Liver (tissue), 9 donors: ENCODE results near the gene KIF3B. TPM values are rescaled to one million over a fixed set of nuclear protein-coding genes. Genes with fewer than 3 reads are reported as not detected.

Source experiments
- DNase-seq: peaks from one replicate; pipeline ENCODE4 v3.0.0-alpha.2; 2017; ENCODE audit warnings: low spot score
- H3K27ac ChIP-seq, 2 donors: one replicate each; pipeline ENCODE4 v1.7.0; 2013; ENCODE audit warnings: inconsistent platforms in 2 of 2, low read length in 2 of 2, control low read depth in 1 of 2, low read depth in 1 of 2, mild to moderate bottlenecking in 1 of 2
- H3K27me3 ChIP-seq, 4 donors: one replicate each; pipeline versions ENCODE4 v1.6.1 to v1.7.0; 2013; ENCODE audit warnings: low read length in 3 of 4, inconsistent platforms in 1 of 4, mild to moderate bottlenecking in 1 of 4, moderate library complexity in 1 of 4; ENCODE audit not compliant: control insufficient read depth in 4 of 4, insufficient read depth in 4 of 4
- H3K36me3 ChIP-seq, 4 donors: one replicate each; pipeline versions ENCODE4 v1.6.1 to v1.7.0; 2013; ENCODE audit warnings: low read length in 3 of 4, mild to moderate bottlenecking in 3 of 4, low read depth in 1 of 4, moderate library complexity in 1 of 4; ENCODE audit not compliant: control insufficient read depth in 4 of 4, insufficient read depth in 3 of 4
- H3K4me1 ChIP-seq, 4 donors: one replicate each; pipeline versions ENCODE4 v1.6.1 to v1.7.0; 2013; ENCODE audit warnings: low read length in 3 of 4, mild to moderate bottlenecking in 3 of 4, moderate library complexity in 1 of 4; ENCODE audit not compliant: control insufficient read depth in 4 of 4, insufficient read depth in 4 of 4
- H3K4me3 ChIP-seq, 3 donors: one replicate each; pipeline versions ENCODE4 v1.6.1 to v1.7.0; 2013; ENCODE audit warnings: low read length in 3 of 3, control low read depth in 1 of 3, low read depth in 1 of 3, mild to moderate bottlenecking in 1 of 3
- H3K9ac ChIP-seq, 2 donors: one replicate each; pipeline ENCODE4 v1.7.0; 2013; ENCODE audit warnings: low read length in 2 of 2, mild to moderate bottlenecking in 2 of 2, moderate library complexity in 2 of 2, control low read depth in 1 of 2, low read depth in 1 of 2
- H3K9me3 ChIP-seq, 4 donors: one replicate each; pipeline versions ENCODE4 v1.6.1 to v1.7.0; 2013; ENCODE audit warnings: low read length in 3 of 4; ENCODE audit not compliant: control insufficient read depth in 4 of 4
- EGR1 ChIP-seq, 2 donors: IDR thresholded peaks; 2 replicates each; pipeline ENCODE4 v1.6.1; 2016 to 2018; ENCODE audit warnings: antibody characterized with exemption in 2 of 2, low read depth in 2 of 2
- FOXA1 ChIP-seq: IDR thresholded peaks from 2 replicates; pipeline ENCODE4 v1.6.1; 2016; ENCODE audit warnings: antibody characterized with exemption
- GABPA ChIP-seq, 2 donors: IDR thresholded peaks in 1 of 2; conservative IDR thresholded peaks in 1 of 2; 2 replicates each; pipeline ENCODE4 v1.6.1; 2016; ENCODE audit warnings: antibody characterized with exemption in 2 of 2, mild to moderate bottlenecking in 1 of 2, moderate library complexity in 1 of 2
- HNF4G ChIP-seq: IDR thresholded peaks from 2 replicates; pipeline ENCODE4 v1.6.1; 2016; ENCODE audit warnings: antibody characterized with exemption
- JUND ChIP-seq, 2 donors: IDR thresholded peaks; 2 replicates each; pipeline ENCODE4 v1.6.1; 2016; ENCODE audit warnings: antibody characterized with exemption in 2 of 2
- NR2F2 ChIP-seq: IDR thresholded peaks from 2 replicates; pipeline ENCODE4 v1.6.1; 2016; ENCODE audit warnings: antibody characterized with exemption
- RXRA ChIP-seq, 2 donors: IDR thresholded peaks; 2 replicates each; pipeline ENCODE4 v1.6.1; 2017 to 2018; ENCODE audit warnings: antibody characterized with exemption in 2 of 2, mild to moderate bottlenecking in 1 of 2
- SP1 ChIP-seq: IDR thresholded peaks from 2 replicates; pipeline ENCODE4 v1.6.1; 2018; ENCODE audit warnings: antibody characterized with exemption, mild to moderate bottlenecking
- WGBS: extraction: QIAGEN DNeasy Blood & Tissue Kit; methylation state at CpG from one replicate; pipeline ENCODE4 v1.1.7; 2013; 5-methylcytosine and 5-hydroxymethylcytosine counted together
- polyA plus RNA-seq, 2 donors: library from polyadenylated mRNA; stranded (reverse) in 1 of 2; unstranded in 1 of 2; fragments of 200-250 nt in 1 of 2; fragments of >200 nt in 1 of 2; fragmentation: Nextera tagmentation in 1 of 2; extraction: Ambion mirVana in 1 of 2; gene quantifications; one replicate each; pipeline versions ENCODE4 v1.2.1 to v1.2.3, GENCODE V29; 2013 to 2015
- total RNA-seq, 2 donors: library from RNA; depleted of rRNA; stranded (reverse); fragments of >200 nt; gene quantifications; one replicate each; pipeline ENCODE4 v1.2.3, GENCODE V29; 2014
- TF ChIP-seq, protein P1 (sequence below): IDR thresholded peaks from 2 replicates; pipeline ENCODE4 v1.6.1; 2016; ENCODE audit warnings: antibody characterized with exemption
- TF ChIP-seq, protein P2 (sequence below): IDR thresholded peaks from 2 replicates; pipeline ENCODE4 v1.6.1; 2016; ENCODE audit warnings: antibody characterized with exemption
- TF ChIP-seq, protein P3 (sequence below): IDR thresholded peaks from 2 replicates; pipeline ENCODE4 v1.6.1; 2016; ENCODE audit warnings: antibody characterized with exemption
- TF ChIP-seq, protein P4 (sequence below): fragments of 150-350 bp; IDR thresholded peaks from 2 replicates; pipeline ENCODE4 v1.5.1; 2017; ENCODE audit warnings: improper control_type of control experiment, low read depth, low read length; ENCODE audit not compliant: missing input control
- donor health status: healthy.
- donor health status: healthy.
- donor health status: healthy.
- donor health status: healthy.
- donor health status: healthy.

KIF3B gene
- total and polyA plus RNA-seq, 4 donors, result 8.3 to 24.2 (median 12.9) TPM

DNA sequence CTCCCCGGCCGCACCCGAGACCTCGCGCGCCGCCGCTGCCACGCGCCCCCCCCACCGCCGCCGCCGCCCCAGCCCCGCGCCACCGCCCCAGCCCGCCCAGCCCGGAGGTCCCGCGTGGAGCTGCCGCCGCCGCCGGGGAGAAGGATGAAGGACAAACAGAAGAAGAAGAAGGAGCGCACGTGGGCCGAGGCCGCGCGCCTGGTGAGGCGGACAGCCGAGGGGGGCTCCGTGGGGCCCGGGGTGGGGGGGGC lies 81.1 kb downstream of the KIF3B start:
- TF ChIP-seq JUND (IDR thresholded peaks at IDR 0.05) (no peak), EGR1 (IDR thresholded peaks at IDR 0.05; ENCODE audit: low read depth in 2 of 2) (no peak), HNF4G (no peak), SP1 (no peak), FOXA1 (no peak), GABPA (IDR thresholded peaks at IDR 0.05 in 1 of 2, conservative IDR thresholded peaks at IDR 0.05 in 1 of 2) (no peak), NR2F2 (no peak)
- TF ChIP-seq, protein P1, sequence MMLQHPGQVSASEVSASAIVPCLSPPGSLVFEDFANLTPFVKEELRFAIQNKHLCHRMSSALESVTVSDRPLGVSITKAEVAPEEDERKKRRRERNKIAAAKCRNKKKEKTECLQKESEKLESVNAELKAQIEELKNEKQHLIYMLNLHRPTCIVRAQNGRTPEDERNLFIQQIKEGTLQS, result no peak
- TF ChIP-seq, protein P2, sequence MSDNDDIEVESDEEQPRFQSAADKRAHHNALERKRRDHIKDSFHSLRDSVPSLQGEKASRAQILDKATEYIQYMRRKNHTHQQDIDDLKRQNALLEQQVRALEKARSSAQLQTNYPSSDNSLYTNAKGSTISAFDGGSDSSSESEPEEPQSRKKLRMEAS, result no peak
- TF ChIP-seq, protein P3, sequence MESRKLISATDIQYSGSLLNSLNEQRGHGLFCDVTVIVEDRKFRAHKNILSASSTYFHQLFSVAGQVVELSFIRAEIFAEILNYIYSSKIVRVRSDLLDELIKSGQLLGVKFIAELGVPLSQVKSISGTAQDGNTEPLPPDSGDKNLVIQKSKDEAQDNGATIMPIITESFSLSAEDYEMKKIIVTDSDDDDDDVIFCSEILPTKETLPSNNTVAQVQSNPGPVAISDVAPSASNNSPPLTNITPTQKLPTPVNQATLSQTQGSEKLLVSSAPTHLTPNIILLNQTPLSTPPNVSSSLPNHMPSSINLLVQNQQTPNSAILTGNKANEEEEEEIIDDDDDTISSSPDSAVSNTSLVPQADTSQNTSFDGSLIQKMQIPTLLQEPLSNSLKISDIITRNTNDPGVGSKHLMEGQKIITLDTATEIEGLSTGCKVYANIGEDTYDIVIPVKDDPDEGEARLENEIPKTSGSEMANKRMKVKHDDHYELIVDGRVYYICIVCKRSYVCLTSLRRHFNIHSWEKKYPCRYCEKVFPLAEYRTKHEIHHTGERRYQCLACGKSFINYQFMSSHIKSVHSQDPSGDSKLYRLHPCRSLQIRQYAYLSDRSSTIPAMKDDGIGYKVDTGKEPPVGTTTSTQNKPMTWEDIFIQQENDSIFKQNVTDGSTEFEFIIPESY, result no peak
- peak overlapping the region; percentile 84 to 92 for H3K27ac ChIP-seq
- H3K9me3 ChIP-seq, result no peaks in the 10 kb centered on the region
- no peak for DNase-seq
- no peak overlapping the region for H3K9ac ChIP-seq
- peaks cover 5 to 33% (median 19%) of the 10 kb centered on the region in 4 donors for H3K4me1 ChIP-seq
- WGBS, result under 1% methylated on average over 35 of the region's 35 CpGs
- no peaks in the 10 kb centered on the region for H3K27me3 ChIP-seq
- H3K36me3 ChIP-seq, result no peaks in the 10 kb centered on the region
- peak overlapping the region in 2 of 3 donors; percentile 71 to 98 for H3K4me3 ChIP-seq

DNA sequence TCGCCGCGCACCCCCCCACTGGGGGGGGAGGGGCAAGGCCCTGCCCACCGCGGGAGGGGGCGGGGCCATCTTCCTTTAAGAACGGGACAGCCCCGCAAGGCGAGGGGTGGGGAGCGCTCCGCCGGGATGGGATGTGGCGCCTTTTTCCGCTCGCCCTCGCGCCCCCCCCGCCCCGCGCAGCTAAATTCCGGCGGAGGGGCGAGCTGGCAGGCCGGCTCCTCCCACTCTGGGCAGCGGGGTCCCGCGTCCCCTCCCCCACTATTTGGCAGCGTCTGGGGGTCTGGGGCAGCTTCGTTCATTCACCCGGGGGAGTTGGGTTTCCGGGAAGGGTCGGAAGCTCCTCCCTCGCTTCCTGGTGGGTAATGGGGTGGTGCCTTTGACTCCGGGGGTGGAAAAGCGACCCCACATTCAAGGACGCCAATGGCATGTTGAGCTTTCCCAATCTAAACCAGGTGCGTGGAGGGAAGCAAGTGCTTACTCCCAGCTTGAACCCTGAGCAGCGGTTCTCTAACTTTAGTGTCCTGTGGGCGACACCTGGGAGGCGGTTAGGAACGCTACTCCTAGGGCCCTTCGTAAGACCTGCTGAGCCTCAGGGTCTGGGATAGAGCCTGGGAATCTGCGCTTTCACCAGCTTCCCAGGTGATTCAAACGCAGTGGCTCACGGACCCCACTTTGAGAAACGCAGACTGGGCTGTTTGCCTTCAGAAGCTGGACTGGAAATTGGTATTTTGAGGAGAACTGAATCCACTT lies 81.6 kb downstream of the KIF3B start:
- Histone ChIP-seq H3K27me3 (no peaks in the 10 kb centered on the region), H3K4me1 (peaks cover 7 to 37% (median 23%) of the 10 kb centered on the region in 4 donors), H3K36me3 (no peaks in the 10 kb centered on the region), H3K9me3 (no peaks in the 10 kb centered on the region), H3K4me3 (peak overlapping the region; percentile 71 to 98 (median 92)), H3K9ac (peak overlapping the region; percentile 77), H3K27ac (peak overlapping the region; percentile 84 to 92)
- TF ChIP-seq RXRA (IDR thresholded peaks at IDR 0.05), result peak in 1 of 2 donors; percentile 24
- TF ChIP-seq FOXA1, result no peak
- TF ChIP-seq, protein P4, sequence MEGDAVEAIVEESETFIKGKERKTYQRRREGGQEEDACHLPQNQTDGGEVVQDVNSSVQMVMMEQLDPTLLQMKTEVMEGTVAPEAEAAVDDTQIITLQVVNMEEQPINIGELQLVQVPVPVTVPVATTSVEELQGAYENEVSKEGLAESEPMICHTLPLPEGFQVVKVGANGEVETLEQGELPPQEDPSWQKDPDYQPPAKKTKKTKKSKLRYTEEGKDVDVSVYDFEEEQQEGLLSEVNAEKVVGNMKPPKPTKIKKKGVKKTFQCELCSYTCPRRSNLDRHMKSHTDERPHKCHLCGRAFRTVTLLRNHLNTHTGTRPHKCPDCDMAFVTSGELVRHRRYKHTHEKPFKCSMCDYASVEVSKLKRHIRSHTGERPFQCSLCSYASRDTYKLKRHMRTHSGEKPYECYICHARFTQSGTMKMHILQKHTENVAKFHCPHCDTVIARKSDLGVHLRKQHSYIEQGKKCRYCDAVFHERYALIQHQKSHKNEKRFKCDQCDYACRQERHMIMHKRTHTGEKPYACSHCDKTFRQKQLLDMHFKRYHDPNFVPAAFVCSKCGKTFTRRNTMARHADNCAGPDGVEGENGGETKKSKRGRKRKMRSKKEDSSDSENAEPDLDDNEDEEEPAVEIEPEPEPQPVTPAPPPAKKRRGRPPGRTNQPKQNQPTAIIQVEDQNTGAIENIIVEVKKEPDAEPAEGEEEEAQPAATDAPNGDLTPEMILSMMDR, result no peak
- TF ChIP-seq, protein P3, result no peak
- WGBS, result under 1% methylated on average over 46 of the region's 46 CpGs
- DNase-seq, result peak; percentile 78
